ENCODE data around the gene POMT2.

DNA sequence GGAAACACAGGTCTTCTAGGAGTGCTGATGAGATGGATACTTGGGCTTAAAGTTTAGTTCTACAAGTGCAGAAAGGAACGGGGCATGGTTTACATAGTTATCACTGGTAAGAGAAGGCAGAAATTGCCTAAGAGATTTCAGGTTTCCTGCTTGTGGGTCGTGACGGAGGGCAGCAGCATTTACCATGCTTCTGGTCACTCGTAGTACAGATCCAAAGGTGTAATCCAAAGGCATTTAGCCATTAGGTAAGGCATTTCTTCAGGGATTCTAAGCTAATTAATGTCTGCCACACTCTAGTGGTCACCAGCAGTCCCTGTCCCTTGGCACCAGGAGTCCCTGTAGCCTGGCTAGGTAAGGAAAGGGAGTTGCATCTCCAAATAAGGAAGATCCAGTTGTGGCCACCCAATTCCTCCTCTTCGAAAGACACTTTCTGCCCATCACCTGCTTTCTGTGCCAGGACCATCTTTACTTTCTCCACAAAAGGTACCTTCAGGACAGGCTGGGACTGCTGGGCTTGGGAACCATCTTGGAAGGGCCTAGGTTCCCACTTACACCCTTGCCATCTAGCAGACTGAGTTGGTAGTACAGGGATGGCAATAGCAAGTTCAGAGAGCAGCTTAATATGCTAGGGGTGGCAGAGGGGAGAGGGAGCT lies 1.7 kb upstream of the POMT2 start:
- no peak for TF ChIP-seq CTCF (conservative IDR thresholded peaks at IDR 0.05; ENCODE audit: low read length)
- no peak for TF ChIP-seq EZH2phosphoT487 (IDR thresholded peaks at IDR 0.05; ENCODE audit: borderline replicate concordance, low read depth, low read length)
